ENCODE data around the gene IL24.

The IL24 gene

GRCh38 chr1:206911064-206911663, 13.9 kb downstream of the IL24 start:
- TF ChIP-seq REST (IDR thresholded peaks at IDR 0.05; ENCODE audit: insufficient replicate concordance, low read depth): peak; percentile 58
- TF ChIP-seq, protein P1, sequence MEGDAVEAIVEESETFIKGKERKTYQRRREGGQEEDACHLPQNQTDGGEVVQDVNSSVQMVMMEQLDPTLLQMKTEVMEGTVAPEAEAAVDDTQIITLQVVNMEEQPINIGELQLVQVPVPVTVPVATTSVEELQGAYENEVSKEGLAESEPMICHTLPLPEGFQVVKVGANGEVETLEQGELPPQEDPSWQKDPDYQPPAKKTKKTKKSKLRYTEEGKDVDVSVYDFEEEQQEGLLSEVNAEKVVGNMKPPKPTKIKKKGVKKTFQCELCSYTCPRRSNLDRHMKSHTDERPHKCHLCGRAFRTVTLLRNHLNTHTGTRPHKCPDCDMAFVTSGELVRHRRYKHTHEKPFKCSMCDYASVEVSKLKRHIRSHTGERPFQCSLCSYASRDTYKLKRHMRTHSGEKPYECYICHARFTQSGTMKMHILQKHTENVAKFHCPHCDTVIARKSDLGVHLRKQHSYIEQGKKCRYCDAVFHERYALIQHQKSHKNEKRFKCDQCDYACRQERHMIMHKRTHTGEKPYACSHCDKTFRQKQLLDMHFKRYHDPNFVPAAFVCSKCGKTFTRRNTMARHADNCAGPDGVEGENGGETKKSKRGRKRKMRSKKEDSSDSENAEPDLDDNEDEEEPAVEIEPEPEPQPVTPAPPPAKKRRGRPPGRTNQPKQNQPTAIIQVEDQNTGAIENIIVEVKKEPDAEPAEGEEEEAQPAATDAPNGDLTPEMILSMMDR (IDR thresholded peaks at IDR 0.05; ENCODE audit: insufficient read depth, low read length): peak; percentile 64
- no peak for TF ChIP-seq SPI1 (IDR thresholded peaks at IDR 0.05; ENCODE audit: borderline replicate concordance, low read depth)
- TF ChIP-seq POLR2AphosphoS5 (IDR thresholded peaks at IDR 0.05; ENCODE audit: low read depth): no peak
- TF ChIP-seq GABPA (IDR thresholded peaks at IDR 0.05; ENCODE audit: low read depth): no peak
- no peak overlapping the region for H3K27ac ChIP-seq (replicated peaks)
- peak in 1 of 2 experiments; percentile 22 for DNase-seq (ENCODE audit: low read depth in 1 of 2, low spot score in 1 of 2)
- H3K4me3 ChIP-seq (replicated peaks; ENCODE audit: insufficient read depth, low read length): no peak overlapping the region
- peaks cover 23% of the 10 kb centered on the region for H3K27me3 ChIP-seq (ENCODE audit: insufficient read depth, poor library complexity, severe bottlenecking)

DNA sequence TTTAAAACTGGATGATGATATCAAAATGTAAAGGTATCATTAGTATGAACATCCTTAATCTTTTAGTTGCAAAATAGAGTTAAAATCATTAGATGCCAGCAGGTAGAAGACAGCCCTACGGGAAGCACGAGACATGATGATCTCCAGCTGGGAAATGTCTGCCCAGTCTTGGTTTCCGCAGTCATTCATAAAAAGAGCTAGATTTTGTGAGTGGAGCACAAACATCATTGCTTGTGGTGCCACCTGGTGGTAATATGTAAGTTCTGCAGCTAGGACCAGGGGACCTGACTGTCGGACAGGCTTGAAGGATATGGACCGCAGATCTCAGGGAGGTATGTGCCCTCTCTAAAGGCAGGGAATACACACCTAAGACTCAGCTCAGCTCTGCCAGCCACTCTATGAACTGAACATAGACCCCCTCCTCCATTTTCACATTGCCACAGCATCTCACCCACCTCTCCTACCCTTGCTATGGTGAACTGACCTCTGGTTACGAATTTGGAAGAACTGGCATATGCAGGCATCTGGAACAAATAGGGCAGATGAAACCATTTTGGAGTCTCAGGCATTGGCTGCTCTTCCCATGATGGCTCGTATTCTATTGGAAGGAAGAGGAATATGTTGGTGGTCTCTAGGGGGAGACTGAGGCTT, 15.3 kb downstream of the IL24 start:
- DNase-seq (ENCODE audit: low read depth in 1 of 2, low spot score in 1 of 2): peak in 1 of 2 experiments; percentile 75
- TF ChIP-seq, protein P1 (IDR thresholded peaks at IDR 0.05; ENCODE audit: insufficient read depth, low read length): peak; percentile 62
- TF ChIP-seq REST (IDR thresholded peaks at IDR 0.05; ENCODE audit: insufficient replicate concordance, low read depth): no peak

DNA sequence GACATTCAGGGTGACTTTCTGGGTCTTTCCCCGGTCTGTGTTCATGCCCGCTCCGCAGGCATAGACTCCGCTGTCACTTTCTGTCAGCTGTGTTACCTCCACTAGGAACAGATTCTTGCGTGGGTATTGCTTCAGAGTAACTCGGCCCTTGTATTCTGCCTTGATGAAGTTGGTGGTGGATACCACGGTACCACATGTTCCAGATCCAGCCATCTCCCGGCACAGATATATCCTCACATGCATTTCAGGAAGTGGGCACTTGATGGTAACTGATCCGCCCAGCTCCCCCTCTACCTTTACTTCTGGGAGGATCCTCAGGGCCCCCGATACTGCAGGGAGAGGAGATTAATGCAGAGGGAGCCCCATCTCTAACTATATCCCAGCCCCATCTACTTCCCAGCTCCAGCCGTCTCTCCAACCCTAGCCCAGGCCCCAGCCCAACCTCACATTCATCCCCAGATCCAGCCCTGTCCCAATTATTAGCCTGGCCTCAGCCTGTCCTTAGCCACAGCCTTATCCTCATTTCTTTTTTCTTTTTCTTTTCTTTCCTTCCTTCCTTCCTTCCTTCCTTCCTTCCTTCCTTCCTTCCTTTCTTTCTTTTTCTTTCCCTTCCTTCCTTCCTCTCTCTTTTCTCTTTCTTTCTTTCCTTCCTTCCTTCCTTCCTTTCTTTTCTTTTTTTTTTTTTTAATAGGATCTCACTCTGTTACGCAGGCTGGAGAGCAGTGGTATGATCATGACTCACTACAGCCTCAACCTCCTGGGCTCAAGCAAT, 16.7 kb downstream of the IL24 start:
- no peak for TF ChIP-seq POLR2AphosphoS5 (IDR thresholded peaks at IDR 0.05; ENCODE audit: low read depth)
- TF ChIP-seq, protein P1 (IDR thresholded peaks at IDR 0.05; ENCODE audit: insufficient read depth, low read length): no peak
- no peak for TF ChIP-seq SPI1 (IDR thresholded peaks at IDR 0.05; ENCODE audit: borderline replicate concordance, low read depth)
- TF ChIP-seq REST (IDR thresholded peaks at IDR 0.05; ENCODE audit: insufficient replicate concordance, low read depth): no peak
- TF ChIP-seq GABPA (IDR thresholded peaks at IDR 0.05; ENCODE audit: low read depth): no peak
- Histone ChIP-seq H3K27me3 (ENCODE audit: insufficient read depth, poor library complexity, severe bottlenecking) (peaks cover 10% of the 10 kb centered on the region), H3K27ac (replicated peaks) (no peak overlapping the region), H3K4me3 (replicated peaks; ENCODE audit: insufficient read depth, low read length) (no peak overlapping the region)
- no peak for DNase-seq (ENCODE audit: low read depth in 1 of 2, low spot score in 1 of 2)

More for the DNA sequence above, 15.3 kb downstream of the IL24 start:
- no peak overlapping the region for H3K4me3 ChIP-seq (replicated peaks; ENCODE audit: insufficient read depth, low read length)
- no peak overlapping the region for H3K27ac ChIP-seq (replicated peaks)
- H3K27me3 ChIP-seq (ENCODE audit: insufficient read depth, poor library complexity, severe bottlenecking): peaks cover 23% of the 10 kb centered on the region

Measured in HL-60 (cell line).